HT-29 (cell line): Measurements from ENCODE around the gene MLC1. TPM values are rescaled to one million over a fixed set of nuclear protein-coding genes. Genes with fewer than 3 reads are reported as not detected.

Source experiments
- DNase-seq: peaks from one replicate; pipeline ENCODE4 v3.0.0-alpha.2; 2015; ENCODE audit warnings: low spot score
- total RNA-seq: library from RNA; depleted of rRNA; stranded (reverse); fragments of >200 nt; shearing (Covaris generic); gene quantifications from 2 replicates; pipeline ENCODE4 v1.2.3, GENCODE V29; 2014

The MLC1 gene
- total RNA-seq, 1 experiment from 2014 or later = not detected

DNA sequence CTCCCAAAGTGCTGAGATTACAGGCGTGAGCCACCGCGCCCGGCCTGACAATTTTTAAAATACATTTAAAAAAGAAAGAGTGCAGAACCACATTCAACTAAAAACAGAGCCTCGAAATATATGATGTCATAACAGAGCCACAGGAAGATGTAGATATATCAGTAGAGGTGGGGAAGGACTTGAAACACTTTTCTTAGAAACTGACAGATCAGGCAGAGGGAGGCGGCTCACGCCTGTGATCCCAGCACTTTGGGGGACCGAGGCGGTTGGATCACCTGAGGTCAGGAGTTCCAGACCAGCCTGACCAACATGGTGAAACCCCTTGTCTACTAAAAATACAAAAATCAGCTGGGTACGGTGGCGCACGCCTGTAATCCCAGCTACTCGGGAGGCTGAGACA is 7.0 kb downstream of the MLC1 start:
- DNase-seq = no peak

- no peak for DNase-seq
These were observed 8.3 kb downstream of the MLC1 start for GRCh38 chr22:50076646-50077535.

- peak; percentile 17 for DNase-seq
These were observed 10.4 kb downstream of the MLC1 start for GRCh38 chr22:50074551-50075530.

DNA sequence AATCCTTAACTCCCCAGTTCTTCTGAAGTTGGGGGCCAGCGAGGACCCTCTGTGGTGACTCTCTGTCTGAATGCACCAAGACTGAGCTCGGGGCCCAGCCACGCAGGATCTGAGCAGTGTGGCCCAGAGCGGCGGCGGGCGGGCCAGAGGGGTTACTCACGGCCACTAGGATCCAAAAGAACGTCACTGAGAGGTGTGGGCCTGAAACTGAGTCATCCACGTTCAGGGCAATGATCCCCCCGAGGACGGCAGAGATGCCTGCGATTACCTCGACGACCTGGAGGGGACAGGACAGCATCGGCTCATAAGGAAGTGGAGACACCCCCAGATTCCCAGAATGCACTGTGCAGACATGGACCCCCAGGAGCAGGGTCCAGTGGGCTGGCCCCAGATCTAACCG is 11.2 kb downstream of the MLC1 start:
- no peak for DNase-seq

GRCh38 chr22:50072714-50073538 is 12.3 kb downstream of the MLC1 start:
- DNase-seq = no peak

DNA sequence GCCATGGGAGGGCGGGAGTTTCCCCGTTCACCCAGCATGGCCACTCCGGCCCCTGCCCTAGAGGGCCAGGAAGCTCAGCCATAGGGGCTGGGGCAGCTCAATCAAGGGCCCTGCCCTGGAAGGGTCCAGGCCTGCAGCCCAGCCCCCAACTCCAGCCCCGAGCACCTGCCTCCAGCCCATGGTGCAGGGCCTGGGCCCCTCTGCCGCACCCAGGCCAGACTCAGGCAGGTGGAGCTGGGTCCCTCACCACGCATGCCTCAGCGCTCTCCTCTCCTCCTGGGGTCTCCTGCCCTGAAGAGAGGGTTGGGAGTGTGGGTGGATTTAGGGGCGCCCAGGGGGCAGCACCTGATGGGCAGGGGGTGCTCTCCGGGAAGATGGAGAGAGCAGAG is 13.1 kb downstream of the MLC1 start:
- no peak for DNase-seq

DNA sequence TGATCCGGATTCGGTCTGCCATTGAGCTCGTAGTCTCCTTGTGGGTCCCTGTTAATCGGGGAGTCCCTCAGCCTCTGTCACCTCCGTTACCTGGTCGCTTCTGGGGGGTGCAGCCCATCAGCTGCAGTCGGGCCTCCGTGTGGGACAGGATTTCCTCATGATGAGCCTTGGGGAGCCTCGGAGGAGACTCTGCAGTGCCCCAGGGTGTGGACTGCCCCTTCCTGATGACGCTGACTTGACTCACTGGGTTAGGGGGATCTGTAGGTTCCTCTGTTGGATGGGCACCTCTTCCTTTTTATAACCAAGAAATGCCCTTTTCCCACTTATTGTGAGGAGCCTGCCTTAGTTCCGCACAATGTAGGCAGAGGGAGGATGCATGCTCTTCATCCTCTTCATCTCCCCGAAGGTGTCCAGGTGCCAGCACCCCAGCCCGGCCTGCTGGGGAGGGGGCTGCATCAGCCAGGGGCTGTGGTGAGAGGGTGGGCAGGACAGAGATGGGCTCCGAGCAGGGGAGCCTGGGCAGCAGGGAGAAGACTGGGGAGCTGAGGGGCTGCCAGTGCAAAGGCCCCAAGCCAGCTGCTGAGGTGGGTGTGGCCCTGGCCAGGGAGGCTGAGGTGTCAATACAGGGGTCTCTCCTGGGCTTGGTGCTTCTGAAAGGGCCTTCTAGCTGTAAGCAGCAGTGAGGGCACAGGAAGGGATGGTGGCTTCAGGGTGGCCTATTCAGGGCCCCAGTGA is 13.6 kb downstream of the MLC1 start:
- no peak for DNase-seq

DNA sequence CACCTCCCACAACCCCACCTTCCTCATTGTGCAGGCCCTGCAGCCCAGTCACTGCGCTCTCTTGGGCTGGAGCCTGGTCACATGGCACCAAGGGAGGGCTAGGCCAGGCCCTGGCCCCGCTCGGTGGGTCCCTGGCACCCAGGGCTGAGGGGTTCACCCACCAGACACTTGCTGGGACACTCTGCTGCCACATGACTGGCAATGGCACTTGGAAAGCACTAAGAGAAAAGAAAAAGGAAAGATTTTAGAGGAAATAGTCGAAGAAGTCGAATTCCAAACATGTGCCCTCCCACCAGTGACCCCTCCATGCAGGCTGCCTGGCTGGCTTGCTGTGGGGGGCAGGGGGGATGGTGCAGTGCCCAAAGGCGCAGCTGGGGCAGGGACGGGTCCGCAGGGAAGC is 14.9 kb downstream of the MLC1 start:
- DNase-seq = no peak

GRCh38 chr22:50068096-50068495 is 17.1 kb downstream of the MLC1 start:
- no peak for DNase-seq

DNA sequence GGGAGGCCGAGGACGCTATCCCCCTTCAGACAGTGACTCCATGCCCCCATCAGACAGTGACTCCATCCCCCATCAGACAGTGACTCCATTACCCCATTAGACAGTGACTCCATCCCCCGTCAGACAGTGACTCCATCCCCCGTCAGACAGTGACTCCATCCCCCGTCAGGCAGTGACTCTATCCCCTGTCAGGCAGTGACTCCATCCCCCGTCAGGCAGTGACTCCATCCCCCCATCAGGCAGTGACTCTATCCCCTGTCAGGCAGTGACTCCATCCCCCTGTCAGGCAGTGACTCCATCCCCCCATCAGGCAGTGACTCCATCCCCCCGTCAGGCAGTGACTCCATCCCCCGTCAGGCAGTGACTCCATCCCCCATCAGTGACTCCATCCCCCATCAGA is 18.0 kb downstream of the MLC1 start:
- no peak for DNase-seq

DNA sequence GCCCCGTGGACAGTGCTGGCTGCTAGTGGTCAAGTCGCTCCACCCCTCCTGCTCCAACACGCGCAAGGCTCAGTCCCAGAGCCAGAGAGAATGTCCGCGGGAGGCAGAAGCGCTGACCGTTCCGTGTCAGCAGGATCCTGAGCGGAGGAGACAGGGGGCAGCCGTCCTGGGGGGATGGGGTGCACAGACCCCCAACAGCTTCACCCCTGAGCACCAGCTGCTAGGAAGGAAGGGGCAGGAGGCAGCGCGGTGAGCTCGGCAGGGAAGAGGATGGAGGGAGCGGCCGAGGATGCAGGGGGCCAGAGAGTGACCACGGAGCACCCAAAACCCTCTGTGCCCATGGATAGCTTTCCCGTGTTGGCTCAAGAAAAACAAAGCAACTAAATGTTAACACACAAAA is 20.8 kb downstream of the MLC1 start:
- DNase-seq = no peak

DNA sequence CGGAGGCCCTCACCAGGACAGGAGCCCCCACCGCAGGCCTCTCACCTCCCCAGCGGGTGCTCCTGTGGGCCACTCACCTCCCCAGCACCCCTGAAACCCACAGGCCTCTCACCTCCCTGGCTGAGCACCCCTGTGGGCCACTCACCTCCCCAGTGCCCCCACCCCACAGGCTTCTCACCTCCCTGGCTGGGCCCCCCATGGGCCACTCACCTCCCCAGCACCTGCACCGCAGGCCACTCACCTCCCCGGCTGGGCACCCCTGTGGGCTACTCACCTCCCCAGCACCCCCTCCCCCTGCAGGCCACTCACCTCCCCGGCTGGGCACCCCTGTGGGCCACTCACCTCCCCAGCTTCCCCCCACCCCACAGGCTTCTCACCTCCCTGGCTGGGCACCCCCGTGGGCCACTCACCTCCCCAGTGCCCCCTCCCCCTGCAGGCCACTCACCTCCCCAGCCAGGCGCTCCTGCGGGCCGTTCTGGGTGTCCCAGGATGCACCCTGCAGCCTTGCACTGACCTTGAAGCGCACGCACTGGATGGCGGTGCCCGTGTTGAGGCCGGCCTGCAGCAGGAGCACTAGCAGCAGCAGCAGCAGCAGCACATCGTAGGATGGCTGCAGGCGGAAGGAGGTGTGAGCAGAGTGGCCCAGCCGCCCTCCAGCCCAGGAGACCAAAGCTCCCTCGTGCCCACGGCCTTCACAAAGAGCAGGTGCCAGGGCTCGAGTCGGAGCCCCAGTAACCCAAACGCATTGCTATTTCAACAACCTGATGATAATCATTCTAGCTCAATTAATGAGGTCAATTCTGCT is 21.4 kb downstream of the MLC1 start:
- no peak for DNase-seq

DNA sequence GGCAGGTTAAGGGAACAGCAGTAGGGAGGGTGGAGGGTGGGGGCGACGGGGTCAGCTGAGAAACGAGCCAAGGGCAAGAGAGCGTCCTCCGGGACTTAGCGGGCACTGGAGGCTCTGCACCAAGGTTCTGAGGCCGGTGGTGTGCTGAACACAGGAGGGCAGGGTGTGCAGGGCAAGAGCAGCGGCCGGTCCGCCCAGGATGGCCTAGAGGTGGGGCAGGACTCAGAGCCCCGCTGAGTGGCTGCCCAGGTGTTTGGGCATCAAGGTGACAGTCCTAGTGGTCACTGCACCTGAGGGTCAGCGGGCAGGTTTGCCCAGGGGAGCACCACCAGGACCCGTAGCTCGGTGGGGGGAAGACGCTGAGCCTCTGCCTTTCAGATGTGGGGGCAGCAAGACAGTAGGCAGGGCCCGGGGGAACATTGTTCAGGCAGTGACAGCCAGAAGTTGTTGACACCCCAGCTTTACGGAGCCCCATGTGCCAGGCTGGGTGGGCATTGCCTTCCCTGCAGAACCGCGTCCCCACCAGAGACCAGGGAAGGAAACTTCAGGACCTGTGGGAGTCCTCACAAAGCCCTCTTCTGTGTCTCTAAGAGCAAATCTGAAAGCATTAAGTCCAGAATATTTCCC is 22.6 kb downstream of the MLC1 start:
- no peak for DNase-seq

- DNase-seq = no peak
These were observed 23.3 kb downstream of the MLC1 start for GRCh38 chr22:50061824-50062355.

DNA sequence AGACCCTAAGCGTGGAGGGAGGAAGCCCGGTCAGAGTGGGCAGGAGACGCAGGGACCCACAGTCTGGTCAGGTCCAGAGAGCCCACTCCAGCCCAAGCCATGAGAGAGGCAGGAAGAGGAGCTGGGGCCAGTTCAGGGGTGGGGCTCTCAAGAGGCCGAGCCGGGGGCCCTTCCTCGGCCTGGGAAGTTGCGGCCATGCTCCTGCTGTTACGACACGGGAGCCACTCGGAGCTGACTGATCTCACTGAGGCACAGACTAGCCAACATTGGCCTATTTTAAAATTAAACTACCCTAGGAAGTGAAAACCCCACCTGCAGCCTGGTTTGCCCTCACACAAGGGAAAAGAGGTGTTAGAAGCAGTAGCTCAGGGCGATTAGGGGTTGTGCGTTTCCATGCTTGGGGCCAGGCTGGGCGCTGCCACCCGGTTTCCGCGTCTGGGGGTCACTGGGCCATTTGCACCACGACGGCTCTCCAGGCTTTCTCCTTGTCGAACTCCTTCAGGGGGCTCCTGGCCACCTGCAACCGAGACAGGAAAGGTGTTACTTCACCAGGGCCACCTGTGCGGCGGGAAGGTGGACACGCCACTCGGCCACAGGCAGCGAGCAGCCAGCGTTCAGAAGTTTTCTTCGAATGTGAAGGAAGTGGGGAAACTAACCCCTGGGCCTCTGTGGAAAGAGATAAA is 23.9 kb downstream of the MLC1 start:
- no peak for DNase-seq

DNA sequence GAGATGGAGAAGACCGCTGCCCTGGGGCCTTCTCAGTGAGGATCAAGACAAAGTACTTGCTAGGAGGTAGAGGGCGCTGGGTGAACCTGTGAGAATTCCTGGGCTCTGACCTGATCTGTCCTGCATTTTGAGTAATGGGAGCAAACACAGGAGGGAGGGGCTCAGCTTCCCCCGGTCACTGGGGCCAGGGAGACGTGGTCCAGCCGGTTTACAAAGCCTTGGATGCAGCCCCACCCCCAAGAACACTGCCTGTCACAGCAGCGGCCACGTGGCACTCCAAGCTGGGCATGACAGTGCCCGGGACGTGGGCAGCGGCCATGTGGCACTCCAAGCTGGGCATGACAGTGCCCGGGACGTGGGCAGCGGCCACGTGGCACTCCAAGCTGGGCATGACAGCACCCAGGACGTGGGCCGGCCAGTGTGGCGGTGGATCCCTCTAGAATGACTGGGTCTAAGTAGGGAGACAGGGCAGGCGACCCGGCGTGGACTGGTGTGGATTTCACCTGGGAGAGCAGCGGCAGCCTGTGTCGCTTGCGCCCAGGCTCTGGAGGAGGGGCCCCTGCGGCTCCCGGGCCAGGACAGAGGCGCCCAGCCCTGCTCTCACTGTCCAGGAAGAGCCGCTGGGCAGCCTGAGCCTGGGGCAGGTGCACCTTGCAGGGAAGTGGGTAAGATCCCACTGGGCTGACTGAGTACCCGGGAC is 24.6 kb downstream of the MLC1 start:
- DNase-seq = no peak

- DNase-seq = no peak
These were observed 25.4 kb downstream of the MLC1 start for GRCh38 chr22:50059881-50060262.
